Mesothelial cell of epicardium (in vitro differentiated cells): ENCODE results near the gene CRYGC. TPM values are rescaled to one million over a fixed set of nuclear protein-coding genes. Genes with fewer than 3 reads are reported as not detected.

Source experiments
- DNase-seq, 2 experiments: peaks; one replicate each; pipeline ENCODE4 v3.0.0; 2021; ENCODE audit warnings: low spot score in 2 of 2; ENCODE audit not compliant: unreplicated experiment in 2 of 2
- H3K27ac Mint-ChIP-seq: 2 replicates; pipeline ENCODE4 v1.8.0; 2021; ENCODE audit warnings: mixed read lengths
- H3K27me3 Mint-ChIP-seq: 2 replicates; pipeline ENCODE4 v1.8.0; 2021; ENCODE audit warnings: low read depth, mixed read lengths
- H3K36me3 Mint-ChIP-seq: 2 replicates; pipeline ENCODE4 v1.8.0; 2021; ENCODE audit warnings: mixed read lengths
- H3K4me1 Mint-ChIP-seq: 2 replicates; pipeline ENCODE4 v1.8.0; 2021; ENCODE audit warnings: mixed read lengths
- H3K4me3 Mint-ChIP-seq: 2 replicates; pipeline ENCODE4 v1.8.0; 2021; ENCODE audit warnings: mild to moderate bottlenecking, moderate library complexity, mixed read lengths
- H3K9me3 Mint-ChIP-seq: 2 replicates; pipeline ENCODE4 v1.8.0; 2021; ENCODE audit warnings: mixed read lengths
- total RNA-seq: library from RNA; stranded (reverse); gene quantifications from 3 replicates; pipeline ENCODE4 v1.2.1, GENCODE V29; 2021
- TF ChIP-seq, protein P1 (sequence below): fragments of 200-600 bp; sonication (generic); IDR thresholded peaks from one replicate; pipeline ENCODE4 v1.5.0; 2021; ENCODE audit warnings: antibody characterized with exemption; ENCODE audit not compliant: unreplicated experiment

Gene CRYGC
- total RNA-seq, 1 donor from 2014 or later: not detected

DNA sequence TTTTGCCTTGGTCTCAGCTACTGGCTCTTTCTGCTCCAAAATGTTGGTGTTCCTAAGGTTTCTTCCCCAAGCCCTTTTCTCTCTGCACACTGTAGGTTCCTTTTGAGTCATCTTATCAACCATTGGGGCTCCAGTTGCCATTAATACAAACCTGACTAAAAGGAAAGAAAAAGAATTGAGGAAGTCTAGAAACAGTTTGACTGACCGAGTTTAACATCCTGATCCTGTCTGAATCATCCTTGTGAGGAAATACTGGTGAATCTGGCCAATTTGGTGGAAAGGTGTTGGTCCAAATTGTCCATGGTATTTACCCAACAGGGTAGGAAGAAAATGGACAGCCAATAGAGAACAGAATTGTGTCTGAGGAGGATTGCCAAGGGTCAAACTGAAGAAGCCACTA, 43.6 kb downstream of the CRYGC start:
- no peak overlapping the region for H3K27ac Mint-ChIP-seq
- no peak for DNase-seq
- TF ChIP-seq, protein P1, sequence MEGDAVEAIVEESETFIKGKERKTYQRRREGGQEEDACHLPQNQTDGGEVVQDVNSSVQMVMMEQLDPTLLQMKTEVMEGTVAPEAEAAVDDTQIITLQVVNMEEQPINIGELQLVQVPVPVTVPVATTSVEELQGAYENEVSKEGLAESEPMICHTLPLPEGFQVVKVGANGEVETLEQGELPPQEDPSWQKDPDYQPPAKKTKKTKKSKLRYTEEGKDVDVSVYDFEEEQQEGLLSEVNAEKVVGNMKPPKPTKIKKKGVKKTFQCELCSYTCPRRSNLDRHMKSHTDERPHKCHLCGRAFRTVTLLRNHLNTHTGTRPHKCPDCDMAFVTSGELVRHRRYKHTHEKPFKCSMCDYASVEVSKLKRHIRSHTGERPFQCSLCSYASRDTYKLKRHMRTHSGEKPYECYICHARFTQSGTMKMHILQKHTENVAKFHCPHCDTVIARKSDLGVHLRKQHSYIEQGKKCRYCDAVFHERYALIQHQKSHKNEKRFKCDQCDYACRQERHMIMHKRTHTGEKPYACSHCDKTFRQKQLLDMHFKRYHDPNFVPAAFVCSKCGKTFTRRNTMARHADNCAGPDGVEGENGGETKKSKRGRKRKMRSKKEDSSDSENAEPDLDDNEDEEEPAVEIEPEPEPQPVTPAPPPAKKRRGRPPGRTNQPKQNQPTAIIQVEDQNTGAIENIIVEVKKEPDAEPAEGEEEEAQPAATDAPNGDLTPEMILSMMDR: no peak
- H3K36me3 Mint-ChIP-seq: no peaks in the 10 kb centered on the region
- peaks cover 26% of the 10 kb centered on the region for H3K9me3 Mint-ChIP-seq
- peaks cover 4% of the 10 kb centered on the region for H3K27me3 Mint-ChIP-seq
- no peak overlapping the region for H3K4me3 Mint-ChIP-seq
- H3K4me1 Mint-ChIP-seq: no peaks in the 10 kb centered on the region

DNA sequence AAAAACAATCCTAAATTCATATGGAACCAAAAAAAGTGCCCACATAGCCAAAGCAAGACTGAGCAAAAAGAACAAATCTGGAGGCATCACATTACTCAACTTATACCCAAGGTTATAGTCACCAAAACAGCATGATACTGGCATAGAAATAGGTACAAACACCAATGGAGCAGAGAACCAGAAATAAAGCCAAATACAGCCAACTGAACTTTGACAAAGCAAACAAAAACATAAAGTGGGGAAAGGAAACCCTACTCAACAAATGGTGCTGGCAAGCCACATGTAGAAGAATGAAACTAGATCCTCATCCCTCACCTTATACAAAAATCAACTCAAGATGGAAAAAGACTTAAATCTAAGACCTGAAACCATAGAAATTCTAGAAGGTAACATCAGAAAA, 45.8 kb downstream of the CRYGC start:
- Mint-ChIP-seq H3K27me3 (peaks cover 4% of the 10 kb centered on the region), H3K9me3 (peaks cover 28% of the 10 kb centered on the region), H3K4me1 (no peaks in the 10 kb centered on the region), H3K27ac (no peak overlapping the region), H3K4me3 (no peak overlapping the region), H3K36me3 (no peaks in the 10 kb centered on the region)
- TF ChIP-seq, protein P1: no peak
- no peak for DNase-seq

Other genes starting within 250 kb of the CRYGC start
- gene PLEKHM3, start 104.3 kb downstream of the CRYGC start, total RNA-seq: 14.7 to 16.2 TPM (median 15.1 TPM) in 3 replicates
- gene CRYGD, start 5.3 kb downstream of the CRYGC start, total RNA-seq: not detected in 3 replicates
- not detected in 3 replicates for gene CRYGB, start 16.3 kb upstream of the CRYGC start, total RNA-seq
- not detected in 3 replicates for gene CRYGA, start 33.8 kb upstream of the CRYGC start, total RNA-seq
- gene C2orf80, start 60.2 kb upstream of the CRYGC start, total RNA-seq: not detected in 3 replicates
- 82.9 to 89.3 TPM (median 87.7 TPM) in 3 replicates for gene IDH1, start 125.2 kb upstream of the CRYGC start, total RNA-seq
- gene PIKFYVE, start 136.4 kb upstream of the CRYGC start, total RNA-seq: 41.4 to 46.7 TPM (median 46.4 TPM) in 3 replicates